HG03558 (cell line): ENCODE results near the gene DNAH1.

ENCODE experiments used
- ATAC-seq: cut with Tn5 transposase; IDR thresholded peaks from one replicate; pipeline ENCODE4 v1.9.1; 2021; ENCODE audit warnings: moderate number of reproducible peaks; ENCODE audit not compliant: unreplicated experiment; ENCODE audit errors: extremely low read depth

DNAH1 gene

GRCh38 chr3:52290596-52291507 lies 25.3 kb upstream of the DNAH1 start:
- ATAC-seq = no peak

GRCh38 chr3:52291508-52292181 lies 24.5 kb upstream of the DNAH1 start:
- ATAC-seq = no peak

- ATAC-seq = no peak
Observed at GRCh38 chr3:52292247-52293065, 23.7 kb upstream of the DNAH1 start.

GRCh38 chr3:52293491-52294319 lies 22.4 kb upstream of the DNAH1 start:
- ATAC-seq = no peak

GRCh38 chr3:52294320-52295150 lies 21.6 kb upstream of the DNAH1 start:
- ATAC-seq = no peak

- no peak for ATAC-seq
Observed at GRCh38 chr3:52295671-52296208, 20.4 kb upstream of the DNAH1 start.

GRCh38 chr3:52297242-52298148 lies 18.6 kb upstream of the DNAH1 start:
- ATAC-seq = no peak

- no peak for ATAC-seq
Observed at GRCh38 chr3:52298149-52299098, 17.7 kb upstream of the DNAH1 start.

- no peak for ATAC-seq
Observed at GRCh38 chr3:52299247-52299878, 16.8 kb upstream of the DNAH1 start.

- ATAC-seq = no peak
Observed at GRCh38 chr3:52299879-52300611, 16.1 kb upstream of the DNAH1 start.

- no peak for ATAC-seq
Observed at GRCh38 chr3:52302426-52303145, 13.5 kb upstream of the DNAH1 start.

GRCh38 chr3:52303811-52304210 lies 12.3 kb upstream of the DNAH1 start:
- no peak for ATAC-seq

- ATAC-seq = no peak
Observed at GRCh38 chr3:52305926-52306325, 10.2 kb upstream of the DNAH1 start.

GRCh38 chr3:52306978-52307377 lies 9.1 kb upstream of the DNAH1 start:
- ATAC-seq = no peak

GRCh38 chr3:52308308-52308707 lies 7.8 kb upstream of the DNAH1 start:
- ATAC-seq = no peak
